ENCODE data around the gene HBG1. TPM values are rescaled to one million over a fixed set of nuclear protein-coding genes. Genes with fewer than 3 reads are reported as not detected.
A peak's percentile ranks its signal among the peaks of the same experiment; 100 is the strongest.

The HBG1 gene
- total and polyA plus RNA-seq, 2 experiments from 2014 or later = not detected

DNA sequence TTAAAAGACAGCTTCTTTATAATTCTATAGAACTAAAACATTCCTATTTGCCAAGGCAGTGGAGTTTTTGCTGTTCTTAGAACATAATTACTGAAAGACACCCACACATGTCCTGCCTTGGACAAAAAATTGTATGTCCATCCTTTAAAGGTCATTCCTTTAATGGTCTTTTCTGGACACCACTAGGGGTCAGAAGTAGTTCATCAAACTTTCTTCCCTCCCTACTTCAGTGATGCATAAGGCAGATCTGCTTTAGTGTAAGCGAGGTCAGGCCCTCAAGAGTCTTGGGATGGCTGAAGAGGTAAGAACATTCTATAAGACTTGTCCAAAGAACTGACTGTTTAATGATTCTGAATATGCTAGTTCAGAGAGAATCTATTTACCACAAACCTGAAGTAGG lies 44.9 kb downstream of the HBG1 start:
- Histone ChIP-seq H3F3A (replicated peaks; ENCODE audit: low read depth) (no peaks in the 10 kb centered on the region), H3K79me2 (replicated peaks; ENCODE audit: insufficient read depth) (no peaks in the 10 kb centered on the region), H2AFZ (no peak overlapping the region), H3K4me3 (no peak overlapping the region), H3K4me1 (ENCODE audit: insufficient read depth) (0 out of 2 replicates have a peak, but pooled peaks cover 7% of the 10 kb centered on the region), H3K4me2 (no peak overlapping the region), H3K27me3 (ENCODE audit: insufficient read depth) (no peaks in the 10 kb centered on the region), H3K27ac (ENCODE audit: low read depth) (no peak overlapping the region), H3K9me2 (ENCODE audit: insufficient read depth) (no peaks in the 10 kb centered on the region), H3K36me3 (ENCODE audit: insufficient read depth) (no peaks in the 10 kb centered on the region), H4K20me1 (replicated peaks; ENCODE audit: insufficient read depth) (no peaks in the 10 kb centered on the region)
- H3K36me3 Mint-ChIP-seq (ENCODE audit: low read depth) = no peaks in the 10 kb centered on the region
- peak; percentile 95 for ATAC-seq
- 0 out of 3 replicates have a peak, but pooled peaks cover 4% of the 10 kb centered on the region for H3K4me1 Mint-ChIP-seq
- DNase-seq (ENCODE audit: low spot score) = peak; percentile 81
- H3K4me3 Mint-ChIP-seq = no peak overlapping the region
- no peak overlapping the region for H3K27ac Mint-ChIP-seq
- TF ChIP-seq CTCF (conservative IDR thresholded peaks at IDR 0.05; ENCODE audit: low read depth in 2 of 2) (peak; percentile 72 to 82), NANOG (IDR thresholded peaks at IDR 0.05; ENCODE audit: borderline replicate concordance) (no peak)
- no peaks in the 10 kb centered on the region for H3K27me3 Mint-ChIP-seq (ENCODE audit: insufficient read depth, low read depth, poor library complexity)
- no peaks in the 10 kb centered on the region for H3K9me3 Mint-ChIP-seq

GRCh38 chr11:5203366-5203765 lies 46.3 kb downstream of the HBG1 start:
- H2AFZ ChIP-seq = no peak overlapping the region
- H3K9me3 Mint-ChIP-seq = no peaks in the 10 kb centered on the region
- H3K4me1 ChIP-seq (ENCODE audit: insufficient read depth) = 0 out of 2 replicates have a peak, but pooled peaks cover 1% of the 10 kb centered on the region
- H3K4me3 ChIP-seq = no peak overlapping the region
- H3K4me1 Mint-ChIP-seq = no peaks in the 10 kb centered on the region
- no peaks in the 10 kb centered on the region for H4K20me1 ChIP-seq (replicated peaks; ENCODE audit: insufficient read depth)
- H3K27me3 ChIP-seq (ENCODE audit: insufficient read depth) = no peaks in the 10 kb centered on the region
- H3K27ac Mint-ChIP-seq = no peak overlapping the region
- peaks cover 2% of the 10 kb centered on the region for H3K27me3 Mint-ChIP-seq (ENCODE audit: insufficient read depth, low read depth, poor library complexity)
- no peak overlapping the region for H3K27ac ChIP-seq (ENCODE audit: low read depth)
- no peaks in the 10 kb centered on the region for H3K79me2 ChIP-seq (replicated peaks; ENCODE audit: insufficient read depth)
- no peak for ATAC-seq
- H3K4me2 ChIP-seq = no peak overlapping the region
- H3K36me3 ChIP-seq (ENCODE audit: insufficient read depth) = no peaks in the 10 kb centered on the region
- no peak for DNase-seq (ENCODE audit: low spot score)
- H3F3A ChIP-seq (replicated peaks; ENCODE audit: low read depth) = no peaks in the 10 kb centered on the region
- H3K9me2 ChIP-seq (ENCODE audit: insufficient read depth) = no peaks in the 10 kb centered on the region
- no peaks in the 10 kb centered on the region for H3K36me3 Mint-ChIP-seq (ENCODE audit: low read depth)
- no peak overlapping the region for H3K4me3 Mint-ChIP-seq
- TF ChIP-seq CREB1 (CRISPR knock-in tag; IDR thresholded peaks at IDR 0.05; ENCODE audit: low read depth) = no peak
- TF ChIP-seq ETS1 (IDR thresholded peaks at IDR 0.05) = no peak
- TF ChIP-seq EZH2phosphoT487 (IDR thresholded peaks at IDR 0.05; ENCODE audit: unreplicated experiment) = no peak
- TF ChIP-seq STAT1 (IDR thresholded peaks at IDR 0.05; ENCODE audit: unreplicated experiment) = no peak
- TF ChIP-seq ZNF114 (CRISPR knock-in tag; IDR thresholded peaks at IDR 0.05) = no peak
- TF ChIP-seq POLR2AphosphoS5 (IDR thresholded peaks at IDR 0.05; ENCODE audit: low read depth) = no peak
- TF ChIP-seq EZH2 (IDR thresholded peaks at IDR 0.05; ENCODE audit: low read depth, unreplicated experiment) = no peak
- no peak for TF ChIP-seq CTCF (conservative IDR thresholded peaks at IDR 0.05; ENCODE audit: low read depth in 2 of 2)
- TF ChIP-seq REST (IDR thresholded peaks at IDR 0.05; ENCODE audit: unreplicated experiment) = no peak
- no peak for TF ChIP-seq NANOG (IDR thresholded peaks at IDR 0.05; ENCODE audit: borderline replicate concordance)
- no peak for TF ChIP-seq JUNB (IDR thresholded peaks at IDR 0.05; ENCODE audit: unreplicated experiment)

Measured in GM23338 (cell line).